Glutamatergic neuron (in vitro differentiated cells): ENCODE data around the gene NDUFB10. TPM values are rescaled to one million over a fixed set of nuclear protein-coding genes. Genes with fewer than 3 reads are reported as not detected.
"Not testable (repeated sequence)": the region's sequence is repeated elsewhere in the genome, so short reads cannot be mapped to it uniquely, and the experiment has no call there.

Source experiments
- DNase-seq: peaks from one replicate; pipeline ENCODE4 v3.0.0; 2022
- H3K27ac Mint-ChIP-seq: one replicate; pipeline ENCODE4 v1.8.0; 2020; ENCODE audit warnings: mild to moderate bottlenecking, mixed read lengths, inconsistent platforms; ENCODE audit not compliant: unreplicated experiment
- H3K27me3 Mint-ChIP-seq: one replicate; pipeline ENCODE4 v1.8.0; 2020; ENCODE audit warnings: mild to moderate bottlenecking, moderate library complexity, mixed read lengths, inconsistent platforms; ENCODE audit not compliant: unreplicated experiment
- H3K36me3 Mint-ChIP-seq: one replicate; pipeline ENCODE4 v1.8.0; 2020; ENCODE audit warnings: mild to moderate bottlenecking, mixed read lengths, inconsistent platforms; ENCODE audit not compliant: unreplicated experiment
- H3K4me1 Mint-ChIP-seq: one replicate; pipeline ENCODE4 v1.8.0; 2020; ENCODE audit warnings: mild to moderate bottlenecking, low read depth, mixed read lengths, inconsistent platforms; ENCODE audit not compliant: unreplicated experiment
- H3K4me3 Mint-ChIP-seq: one replicate; pipeline ENCODE4 v1.8.0; 2020; ENCODE audit warnings: mild to moderate bottlenecking, mixed read lengths, inconsistent platforms; ENCODE audit not compliant: unreplicated experiment
- H3K9me3 Mint-ChIP-seq: one replicate; pipeline ENCODE4 v1.8.0; 2020; ENCODE audit warnings: mild to moderate bottlenecking, moderate library complexity, mixed read lengths, inconsistent platforms; ENCODE audit not compliant: unreplicated experiment
- total RNA-seq: library from RNA; stranded (reverse); fragmentation: NEBNext Ultra II Directional; extraction: Animal tissue kit (Norgen Biotek cat#: 25700); gene quantifications from one replicate; pipeline ENCODE4 v1.2.1, GENCODE V29; 2021; ENCODE audit not compliant: unreplicated experiment
- TF ChIP-seq, protein P1 (sequence below): fragments of 200-600 bp; sonication (generic); IDR thresholded peaks from one replicate; pipeline ENCODE4 v1.5.0; 2021; ENCODE audit not compliant: partially characterized antibody, unreplicated experiment

NDUFB10 gene
- total RNA-seq, 1 donor from 2014 or later = 302 TPM

DNA sequence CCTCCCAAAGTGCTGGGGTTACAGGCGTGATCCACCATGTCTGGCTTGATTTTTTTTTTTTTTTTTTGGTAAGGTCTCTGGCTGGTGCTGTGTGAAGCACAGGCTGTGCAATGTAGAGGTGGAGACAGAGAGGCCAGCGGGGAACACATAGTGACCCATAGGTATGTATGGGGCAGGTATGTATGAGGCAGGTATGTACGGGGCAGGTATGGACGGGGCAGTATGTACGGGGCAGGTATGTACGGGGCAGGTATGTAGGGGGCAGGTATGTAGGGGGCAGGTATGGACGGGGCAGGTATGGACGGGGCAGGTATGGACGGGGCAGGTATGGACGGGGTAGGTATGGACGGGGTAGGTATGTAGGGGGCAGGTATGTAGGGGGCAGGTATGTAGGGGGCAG is 9.8 kb upstream of the NDUFB10 start:
- Mint-ChIP-seq H3K4me1 (peaks cover 2% of the 10 kb centered on the region), H3K4me3 (no peak overlapping the region), H3K27me3 (peaks cover 5% of the 10 kb centered on the region), H3K27ac (no peak overlapping the region), H3K36me3 (no peaks in the 10 kb centered on the region), H3K9me3 (peaks cover 3% of the 10 kb centered on the region)
- TF ChIP-seq, protein P1, sequence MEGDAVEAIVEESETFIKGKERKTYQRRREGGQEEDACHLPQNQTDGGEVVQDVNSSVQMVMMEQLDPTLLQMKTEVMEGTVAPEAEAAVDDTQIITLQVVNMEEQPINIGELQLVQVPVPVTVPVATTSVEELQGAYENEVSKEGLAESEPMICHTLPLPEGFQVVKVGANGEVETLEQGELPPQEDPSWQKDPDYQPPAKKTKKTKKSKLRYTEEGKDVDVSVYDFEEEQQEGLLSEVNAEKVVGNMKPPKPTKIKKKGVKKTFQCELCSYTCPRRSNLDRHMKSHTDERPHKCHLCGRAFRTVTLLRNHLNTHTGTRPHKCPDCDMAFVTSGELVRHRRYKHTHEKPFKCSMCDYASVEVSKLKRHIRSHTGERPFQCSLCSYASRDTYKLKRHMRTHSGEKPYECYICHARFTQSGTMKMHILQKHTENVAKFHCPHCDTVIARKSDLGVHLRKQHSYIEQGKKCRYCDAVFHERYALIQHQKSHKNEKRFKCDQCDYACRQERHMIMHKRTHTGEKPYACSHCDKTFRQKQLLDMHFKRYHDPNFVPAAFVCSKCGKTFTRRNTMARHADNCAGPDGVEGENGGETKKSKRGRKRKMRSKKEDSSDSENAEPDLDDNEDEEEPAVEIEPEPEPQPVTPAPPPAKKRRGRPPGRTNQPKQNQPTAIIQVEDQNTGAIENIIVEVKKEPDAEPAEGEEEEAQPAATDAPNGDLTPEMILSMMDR = no peak
- DNase-seq = no peak

DNA sequence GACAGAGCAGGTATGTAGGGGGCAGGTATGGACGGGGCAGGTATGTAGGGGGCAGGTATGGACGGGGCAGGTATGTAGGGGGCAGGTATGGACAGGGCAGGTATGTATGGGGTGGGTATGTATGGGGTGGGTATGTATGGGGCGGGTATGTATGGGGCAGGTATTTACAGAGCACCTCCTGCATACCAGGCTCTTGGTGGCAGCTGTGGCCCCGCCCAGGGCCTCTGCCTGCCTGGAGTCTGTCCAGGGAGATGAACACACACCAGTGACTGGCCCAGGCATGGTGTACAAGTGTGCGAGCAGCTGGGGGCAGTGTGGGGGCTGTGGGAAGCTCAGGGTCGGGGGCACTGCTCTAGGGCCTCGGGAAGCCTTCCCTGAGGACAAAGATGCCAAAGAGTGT is 9.3 kb upstream of the NDUFB10 start:
- Mint-ChIP-seq H3K4me3 (no peak overlapping the region), H3K36me3 (no peaks in the 10 kb centered on the region), H3K27me3 (peaks cover 5% of the 10 kb centered on the region), H3K4me1 (peaks cover 2% of the 10 kb centered on the region), H3K9me3 (peaks cover 3% of the 10 kb centered on the region), H3K27ac (no peak overlapping the region)
- no peak for DNase-seq
- TF ChIP-seq, protein P1 = no peak

DNA sequence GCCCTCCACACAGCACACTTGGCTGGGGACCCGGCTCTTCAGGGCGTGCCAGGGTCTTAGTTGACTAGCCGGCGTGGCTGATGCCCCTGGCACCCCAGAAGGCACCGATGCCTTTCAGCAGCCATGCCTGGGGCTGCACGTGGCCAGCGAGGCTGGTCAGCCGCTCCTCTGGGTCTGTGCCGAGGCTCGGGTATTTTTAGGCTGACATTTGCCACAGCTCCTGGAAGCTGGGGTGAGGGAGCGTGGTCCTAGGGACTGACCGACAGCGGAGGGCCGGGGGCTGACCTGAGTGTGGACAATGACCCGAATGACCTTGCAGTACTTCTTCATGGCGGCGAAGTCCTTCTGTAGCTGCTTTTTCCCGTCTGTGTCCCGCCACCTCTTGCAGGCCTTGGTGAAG is 8.8 kb upstream of the NDUFB10 start:
- no peak for DNase-seq
- Mint-ChIP-seq H3K4me3 (no peak overlapping the region), H3K9me3 (peaks cover 3% of the 10 kb centered on the region), H3K27ac (no peak overlapping the region), H3K36me3 (no peaks in the 10 kb centered on the region), H3K27me3 (peaks cover 5% of the 10 kb centered on the region), H3K4me1 (peaks cover 2% of the 10 kb centered on the region)
- TF ChIP-seq, protein P1 = no peak

DNA sequence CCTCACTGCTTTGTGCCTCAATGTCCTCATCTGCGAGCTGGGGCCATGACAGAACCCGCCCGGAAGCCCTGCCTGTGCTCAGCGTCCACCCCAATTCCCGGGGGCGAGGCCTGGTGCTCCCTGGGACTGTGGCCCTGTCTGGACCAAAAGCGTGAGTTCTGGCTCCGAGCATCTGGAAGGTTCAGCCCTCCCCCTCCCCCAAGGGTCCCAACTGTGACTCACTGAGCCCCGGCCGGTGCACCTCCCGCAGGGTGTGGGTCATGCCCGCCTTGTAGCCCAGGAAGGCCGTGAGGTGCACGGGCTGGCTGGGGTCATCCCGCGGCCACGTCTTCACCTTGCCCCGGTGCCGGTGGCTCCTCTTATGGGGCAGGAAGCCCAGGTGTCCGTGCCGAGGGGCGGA is 5.6 kb upstream of the NDUFB10 start:
- TF ChIP-seq, protein P1 = no peak
- no peaks in the 10 kb centered on the region for H3K36me3 Mint-ChIP-seq
- no peak overlapping the region for H3K4me3 Mint-ChIP-seq
- H3K9me3 Mint-ChIP-seq = peaks cover 3% of the 10 kb centered on the region
- peaks cover 2% of the 10 kb centered on the region for H3K4me1 Mint-ChIP-seq
- no peak for DNase-seq
- peaks cover 2% of the 10 kb centered on the region for H3K27me3 Mint-ChIP-seq
- no peak overlapping the region for H3K27ac Mint-ChIP-seq

DNA sequence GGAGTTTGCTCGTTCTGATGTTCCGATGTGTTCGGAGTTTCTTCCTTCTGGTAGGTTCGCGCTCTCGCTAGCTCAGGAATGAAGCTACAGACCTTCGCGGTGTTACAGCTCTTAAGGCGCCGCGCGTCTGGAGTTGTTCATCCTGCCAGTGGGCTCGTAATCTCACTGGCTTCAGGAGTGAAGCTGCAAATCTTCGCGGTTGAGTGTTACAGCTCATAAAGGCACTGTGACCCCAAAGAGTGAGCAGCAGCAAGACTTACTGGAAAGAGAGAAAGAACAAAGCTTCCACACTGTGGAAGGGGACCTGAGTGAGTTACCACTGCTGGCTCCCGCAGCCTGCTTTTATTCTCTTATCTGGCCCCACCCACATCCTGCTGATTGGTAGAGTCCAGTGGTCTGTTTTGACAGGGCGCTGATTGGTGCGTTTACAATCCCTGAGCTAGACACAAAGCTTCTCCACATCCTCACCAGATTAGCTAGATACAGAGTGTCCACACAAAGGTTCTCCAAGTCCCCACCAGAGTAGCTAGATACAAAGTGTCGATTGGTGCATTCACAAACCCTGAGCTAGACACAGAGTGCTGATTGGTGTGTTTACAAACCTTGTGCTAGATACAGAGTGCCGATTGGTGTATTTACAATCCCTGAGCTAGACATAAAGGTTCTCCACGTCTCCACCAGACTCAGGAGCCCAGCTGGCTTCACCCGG is 1.8 kb upstream of the NDUFB10 start:
- not testable (repeated sequence) for H3K27ac Mint-ChIP-seq, H3K36me3 Mint-ChIP-seq, DNase-seq, H3K4me3 Mint-ChIP-seq, H3K27me3 Mint-ChIP-seq
- H3K9me3 Mint-ChIP-seq = peaks cover 12% of the 10 kb centered on the region
- H3K4me1 Mint-ChIP-seq = peaks cover 11% of the 10 kb centered on the region

DNA sequence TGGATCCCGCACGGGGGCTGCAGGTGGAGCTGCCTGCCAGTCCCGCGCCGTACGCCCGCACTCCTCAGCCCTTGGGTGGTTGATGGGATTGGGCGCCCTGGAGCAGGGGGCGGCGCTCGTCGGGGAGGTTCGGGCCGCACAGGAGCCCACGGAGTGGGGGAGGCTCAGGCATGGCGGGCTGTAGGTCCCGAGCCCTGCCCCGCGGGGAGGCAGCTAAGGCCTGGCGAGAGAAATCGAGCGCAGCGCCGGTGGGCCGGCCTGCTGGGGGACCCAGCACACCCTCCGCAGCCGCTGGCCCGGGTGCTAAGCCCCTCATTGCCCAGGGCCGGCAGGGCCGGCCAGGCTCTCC is 1.2 kb upstream of the NDUFB10 start:
- DNase-seq, H3K4me3 Mint-ChIP-seq, H3K27ac Mint-ChIP-seq, H3K27me3 Mint-ChIP-seq, H3K36me3 Mint-ChIP-seq: not testable (repeated sequence)
- Mint-ChIP-seq H3K4me1 (peaks cover 13% of the 10 kb centered on the region), H3K9me3 (peaks cover 12% of the 10 kb centered on the region)
